Glutamatergic neuron (in vitro differentiated cells): Measurements from ENCODE around the gene DGKI. TPM values are rescaled to one million over a fixed set of nuclear protein-coding genes. Genes with fewer than 3 reads are reported as not detected.

ENCODE experiments used
- DNase-seq: peaks from one replicate; pipeline ENCODE4 v3.0.0; 2022
- H3K27ac Mint-ChIP-seq: one replicate; pipeline ENCODE4 v1.8.0; 2020; ENCODE audit warnings: mild to moderate bottlenecking, mixed read lengths, inconsistent platforms; ENCODE audit not compliant: unreplicated experiment
- H3K27me3 Mint-ChIP-seq: one replicate; pipeline ENCODE4 v1.8.0; 2020; ENCODE audit warnings: mild to moderate bottlenecking, moderate library complexity, mixed read lengths, inconsistent platforms; ENCODE audit not compliant: unreplicated experiment
- H3K36me3 Mint-ChIP-seq: one replicate; pipeline ENCODE4 v1.8.0; 2020; ENCODE audit warnings: mild to moderate bottlenecking, mixed read lengths, inconsistent platforms; ENCODE audit not compliant: unreplicated experiment
- H3K4me1 Mint-ChIP-seq: one replicate; pipeline ENCODE4 v1.8.0; 2020; ENCODE audit warnings: mild to moderate bottlenecking, low read depth, mixed read lengths, inconsistent platforms; ENCODE audit not compliant: unreplicated experiment
- H3K4me3 Mint-ChIP-seq: one replicate; pipeline ENCODE4 v1.8.0; 2020; ENCODE audit warnings: mild to moderate bottlenecking, mixed read lengths, inconsistent platforms; ENCODE audit not compliant: unreplicated experiment
- H3K9me3 Mint-ChIP-seq: one replicate; pipeline ENCODE4 v1.8.0; 2020; ENCODE audit warnings: mild to moderate bottlenecking, moderate library complexity, mixed read lengths, inconsistent platforms; ENCODE audit not compliant: unreplicated experiment
- CTCF ChIP-seq: fragments of 200-600 bp; sonication (generic); IDR thresholded peaks from one replicate; pipeline ENCODE4 v1.5.0; 2021; ENCODE audit not compliant: partially characterized antibody, unreplicated experiment
- total RNA-seq: library from RNA; stranded (reverse); fragmentation: NEBNext Ultra II Directional; extraction: Animal tissue kit (Norgen Biotek cat#: 25700); gene quantifications from one replicate; pipeline ENCODE4 v1.2.1, GENCODE V29; 2021; ENCODE audit not compliant: unreplicated experiment

Gene DGKI
- total RNA-seq, 1 donor from 2014 or later = 19.4 TPM

- H3K36me3 Mint-ChIP-seq = peaks cover 9% of the 10 kb centered on the region
- peaks cover 4% of the 10 kb centered on the region for H3K9me3 Mint-ChIP-seq
- no peak overlapping the region for H3K27ac Mint-ChIP-seq
Measured at GRCh38 chr7:137882806-137883205, 36.0 kb upstream of the DGKI start.

GRCh38 chr7:137882261-137882668 lies 35.5 kb upstream of the DGKI start:
- DNase-seq = no peak
- no peak overlapping the region for H3K27ac Mint-ChIP-seq
- H3K36me3 Mint-ChIP-seq = peaks cover 9% of the 10 kb centered on the region
- peaks cover 9% of the 10 kb centered on the region for H3K27me3 Mint-ChIP-seq
- H3K4me3 Mint-ChIP-seq = no peak overlapping the region
- peaks cover 31% of the 10 kb centered on the region for H3K4me1 Mint-ChIP-seq
- H3K9me3 Mint-ChIP-seq = peaks cover 4% of the 10 kb centered on the region
- TF ChIP-seq CTCF = no peak

More at GRCh38 chr7:137882806-137883205, 36.0 kb upstream of the DGKI start:
- peaks cover 31% of the 10 kb centered on the region for H3K4me1 Mint-ChIP-seq
- no peak for TF ChIP-seq CTCF
- no peak for DNase-seq
- H3K27me3 Mint-ChIP-seq = peaks cover 9% of the 10 kb centered on the region
- no peak overlapping the region for H3K4me3 Mint-ChIP-seq

GRCh38 chr7:137881607-137882260 lies 35.0 kb upstream of the DGKI start:
- Mint-ChIP-seq H3K36me3 (peaks cover 9% of the 10 kb centered on the region), H3K4me3 (no peak overlapping the region), H3K4me1 (peaks cover 27% of the 10 kb centered on the region), H3K27me3 (peaks cover 9% of the 10 kb centered on the region), H3K27ac (no peak overlapping the region), H3K9me3 (peaks cover 4% of the 10 kb centered on the region)
- no peak for TF ChIP-seq CTCF
- DNase-seq = no peak

- Mint-ChIP-seq H3K4me3 (no peak overlapping the region), H3K27ac (no peak overlapping the region), H3K36me3 (peaks cover 9% of the 10 kb centered on the region), H3K4me1 (peaks cover 15% of the 10 kb centered on the region), H3K27me3 (peaks cover 4% of the 10 kb centered on the region), H3K9me3 (peaks cover 2% of the 10 kb centered on the region)
- no peak for TF ChIP-seq CTCF
- no peak for DNase-seq
Measured at GRCh38 chr7:137880432-137880831, 33.7 kb upstream of the DGKI start.

- H3K4me3 Mint-ChIP-seq = no peak overlapping the region
- H3K36me3 Mint-ChIP-seq = peaks cover 9% of the 10 kb centered on the region
- H3K4me1 Mint-ChIP-seq = peaks cover 17% of the 10 kb centered on the region
Measured at GRCh38 chr7:137879357-137880158, 32.8 kb upstream of the DGKI start.

More at GRCh38 chr7:137879357-137880158, 32.8 kb upstream of the DGKI start:
- DNase-seq = no peak
- no peak for TF ChIP-seq CTCF
- peaks cover 2% of the 10 kb centered on the region for H3K9me3 Mint-ChIP-seq
- H3K27ac Mint-ChIP-seq = no peak overlapping the region
- H3K27me3 Mint-ChIP-seq = no peaks in the 10 kb centered on the region
